ENCODE results near the gene CFAP70. TPM values are rescaled to one million over a fixed set of nuclear protein-coding genes. Genes with fewer than 3 reads are reported as not detected.

CFAP70 gene
- total RNA-seq, 2 donors from 2014 or later, result 1.9 to 3.4 TPM

DNA sequence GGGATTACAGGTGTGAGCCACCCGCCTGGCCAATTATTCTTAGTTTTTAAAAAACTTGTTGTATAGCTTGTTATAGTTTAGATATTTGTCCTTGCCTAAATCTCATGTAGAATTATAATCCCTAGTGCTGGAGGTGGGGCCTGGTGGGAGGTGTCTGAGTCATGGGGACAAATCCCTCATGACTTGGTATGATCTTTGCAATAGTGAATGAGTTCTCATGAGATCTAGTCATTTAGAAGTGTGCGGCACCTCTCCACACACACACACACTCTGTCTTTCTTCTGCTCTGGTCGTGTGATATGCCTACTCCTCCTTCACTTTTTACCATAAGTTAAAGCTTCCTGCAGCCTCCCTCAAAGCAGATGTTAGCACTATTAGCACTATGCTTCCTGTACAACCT is 153.6 kb downstream of the CFAP70 start:
- Histone ChIP-seq H3K36me3 (peaks cover 6% of the 10 kb centered on the region), H3K4me3 (no peak overlapping the region), H3K4me1 (ENCODE audit: control insufficient read depth in 1 of 2, low read depth in 2 of 2) (no peaks in the 10 kb centered on the region), H3K9me3 (no peaks in the 10 kb centered on the region), H3K27ac (no peak overlapping the region), H3K27me3 (replicated peaks; ENCODE audit: insufficient read depth) (no peaks in the 10 kb centered on the region)
- DNase-seq (ENCODE audit: low spot score), result no peak
- TF ChIP-seq, protein P1, sequence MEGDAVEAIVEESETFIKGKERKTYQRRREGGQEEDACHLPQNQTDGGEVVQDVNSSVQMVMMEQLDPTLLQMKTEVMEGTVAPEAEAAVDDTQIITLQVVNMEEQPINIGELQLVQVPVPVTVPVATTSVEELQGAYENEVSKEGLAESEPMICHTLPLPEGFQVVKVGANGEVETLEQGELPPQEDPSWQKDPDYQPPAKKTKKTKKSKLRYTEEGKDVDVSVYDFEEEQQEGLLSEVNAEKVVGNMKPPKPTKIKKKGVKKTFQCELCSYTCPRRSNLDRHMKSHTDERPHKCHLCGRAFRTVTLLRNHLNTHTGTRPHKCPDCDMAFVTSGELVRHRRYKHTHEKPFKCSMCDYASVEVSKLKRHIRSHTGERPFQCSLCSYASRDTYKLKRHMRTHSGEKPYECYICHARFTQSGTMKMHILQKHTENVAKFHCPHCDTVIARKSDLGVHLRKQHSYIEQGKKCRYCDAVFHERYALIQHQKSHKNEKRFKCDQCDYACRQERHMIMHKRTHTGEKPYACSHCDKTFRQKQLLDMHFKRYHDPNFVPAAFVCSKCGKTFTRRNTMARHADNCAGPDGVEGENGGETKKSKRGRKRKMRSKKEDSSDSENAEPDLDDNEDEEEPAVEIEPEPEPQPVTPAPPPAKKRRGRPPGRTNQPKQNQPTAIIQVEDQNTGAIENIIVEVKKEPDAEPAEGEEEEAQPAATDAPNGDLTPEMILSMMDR (IDR thresholded peaks at IDR 0.05), result no peak
- no peak for ATAC-seq (ENCODE audit: insufficient number of reproducible peaks, low FRiP score, low read depth)

Other genes with a start within 250 kb of the CFAP70 start
- gene NUDT13, start 248.4 kb downstream of the CFAP70 start, total RNA-seq, result under 1 TPM; 0.56 to 0.68 TPM
- 10 to 100 TPM; 34.8 to 39.2 TPM for gene ECD, start 190.9 kb downstream of the CFAP70 start, total RNA-seq
- gene FAM149B1, start 190.7 kb downstream of the CFAP70 start, total RNA-seq, result 10 to 100 TPM in 1 of 2 donors, 1 to 10 TPM in 1; 9.0 to 13.1 TPM
- 10 to 100 TPM; 13.9 to 17.8 TPM for gene DNAJC9, start 111.6 kb downstream of the CFAP70 start, total RNA-seq
- 10 to 100 TPM; 29.3 to 41.2 TPM for gene MRPS16, start 106.2 kb downstream of the CFAP70 start, total RNA-seq
- gene ANXA7, start 55.2 kb upstream of the CFAP70 start, total RNA-seq, result 100 to 1,000 TPM; 107 to 120 TPM
- gene MSS51, start 74.7 kb upstream of the CFAP70 start, total RNA-seq, result 1 to 10 TPM; 2.6 to 3.5 TPM
- 10 to 100 TPM; 39.4 to 80.6 TPM for gene PPP3CB, start 137.2 kb upstream of the CFAP70 start, total RNA-seq
- 10 to 100 TPM; 20.1 to 45.1 TPM for gene USP54, start 232.5 kb upstream of the CFAP70 start, total RNA-seq